ENCODE data around the gene HGS.

HGS gene

GRCh38 chr17:81700353-81701287 lies 16.8 kb downstream of the HGS start:
- H3K4me3 ChIP-seq (replicated peaks in 1 of 2; ENCODE audit: low read depth in 2 of 2, low read length in 2 of 2) = no peak overlapping the region
- DNase-seq (ENCODE audit: low read depth in 2 of 2) = no peak
- no peak for TF ChIP-seq CTCF (IDR thresholded peaks at IDR 0.05; ENCODE audit: low read depth, low read length)

- no peak for DNase-seq (ENCODE audit: low read depth in 2 of 2)
- H3K4me3 ChIP-seq (replicated peaks in 1 of 2; ENCODE audit: low read depth in 2 of 2, low read length in 2 of 2) = peak overlapping the region; percentile 71 to 85
- no peak for TF ChIP-seq CTCF (IDR thresholded peaks at IDR 0.05; ENCODE audit: low read depth, low read length)
Observed at GRCh38 chr17:81701288-81702071, 17.7 kb downstream of the HGS start.

GRCh38 chr17:81702934-81703746 lies 19.3 kb downstream of the HGS start, which contains the start of gene MRPL12:
Gene MRPL12 (plus strand): TSS chr17:81703367. CDS start chr17:81703502, 135 bp downstream.
- no peak for TF ChIP-seq CTCF (IDR thresholded peaks at IDR 0.05; ENCODE audit: low read depth, low read length)
- peak; percentile 93 to 94 for DNase-seq (ENCODE audit: low read depth in 2 of 2)
- peak within 1 kb of the TSS; percentile 71 to 85 for H3K4me3 ChIP-seq (replicated peaks in 1 of 2; ENCODE audit: low read depth in 2 of 2, low read length in 2 of 2)

GRCh38 chr17:81703747-81704654 lies 20.2 kb downstream of the HGS start:
- DNase-seq (ENCODE audit: low read depth in 2 of 2) = no peak
- peak overlapping the region; percentile 71 to 85 for H3K4me3 ChIP-seq (replicated peaks in 1 of 2; ENCODE audit: low read depth in 2 of 2, low read length in 2 of 2)
- TF ChIP-seq CTCF (IDR thresholded peaks at IDR 0.05; ENCODE audit: low read depth, low read length) = no peak

GRCh38 chr17:81705518-81706231 lies 21.9 kb downstream of the HGS start:
- no peak overlapping the region for H3K4me3 ChIP-seq (replicated peaks in 1 of 2; ENCODE audit: low read depth in 2 of 2, low read length in 2 of 2)
- DNase-seq (ENCODE audit: low read depth in 2 of 2) = no peak
- no peak for TF ChIP-seq CTCF (IDR thresholded peaks at IDR 0.05; ENCODE audit: low read depth, low read length)

All from cardiac fibroblast (primary cell).